ENCODE data around the gene MRPL53.
A peak's percentile ranks its signal among the peaks of the same experiment; 100 is the strongest.
"Not testable (repeated sequence)": the region's sequence is repeated elsewhere in the genome, so short reads cannot be mapped to it uniquely, and the experiment has no call there.

The MRPL53 gene

DNA sequence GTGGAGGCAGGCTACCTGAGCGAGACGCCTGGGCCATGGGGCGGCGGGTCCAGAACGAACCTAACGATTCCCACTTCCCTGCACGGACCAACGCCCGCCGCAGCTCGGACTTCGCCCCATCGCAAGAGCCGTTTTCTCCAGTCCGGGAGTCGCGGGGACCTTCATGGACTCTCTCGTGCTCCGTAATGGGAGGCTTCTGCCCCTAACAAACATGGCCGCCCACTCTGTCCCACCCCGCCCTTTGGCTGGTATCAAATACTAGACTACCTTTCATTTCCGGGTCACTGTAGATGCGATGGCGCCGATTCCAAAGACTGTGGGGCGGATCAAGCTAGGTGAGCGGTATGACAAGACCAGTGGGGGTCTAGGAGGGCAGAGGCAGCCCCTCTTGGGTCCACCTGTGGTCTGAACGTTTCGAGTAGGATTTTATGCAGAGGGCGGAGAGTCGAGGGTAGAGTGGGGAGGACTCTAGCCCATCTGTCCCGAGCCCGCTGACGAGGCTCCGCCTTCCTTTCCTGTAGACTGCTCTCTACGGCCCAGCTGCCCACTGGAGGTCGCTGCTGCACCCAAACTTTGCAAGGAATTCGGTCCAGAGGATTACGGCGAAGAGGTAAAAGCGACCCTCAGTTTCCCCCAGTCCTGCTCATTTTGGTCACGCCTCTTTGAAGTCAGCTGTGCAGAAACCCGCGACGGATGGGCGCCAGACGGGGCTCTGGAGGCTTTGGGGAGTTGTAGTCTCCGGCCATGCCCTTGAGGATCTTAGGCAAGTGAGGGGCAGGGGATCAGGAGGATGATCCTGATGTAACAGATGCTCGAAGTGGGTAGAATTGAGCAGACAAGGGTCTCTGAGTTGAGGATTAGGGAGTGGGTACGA is 10.6 kb upstream of the MRPL53 start, which contains the start of the genes CCDC142 and TTC31:
CCDC142 (minus strand) TSS at position 198 of the 874 bp plus-strand sequence; CDS start at position 37, 161 bp downstream.
TTC31 (plus strand) TSS at position 281 of the 874 bp plus-strand sequence; CDS start at position 296, 15 bp downstream.
- peak; percentile 85 to 93 (median 93) for DNase-seq (ENCODE audit: low read depth in 3 of 3)

DNA sequence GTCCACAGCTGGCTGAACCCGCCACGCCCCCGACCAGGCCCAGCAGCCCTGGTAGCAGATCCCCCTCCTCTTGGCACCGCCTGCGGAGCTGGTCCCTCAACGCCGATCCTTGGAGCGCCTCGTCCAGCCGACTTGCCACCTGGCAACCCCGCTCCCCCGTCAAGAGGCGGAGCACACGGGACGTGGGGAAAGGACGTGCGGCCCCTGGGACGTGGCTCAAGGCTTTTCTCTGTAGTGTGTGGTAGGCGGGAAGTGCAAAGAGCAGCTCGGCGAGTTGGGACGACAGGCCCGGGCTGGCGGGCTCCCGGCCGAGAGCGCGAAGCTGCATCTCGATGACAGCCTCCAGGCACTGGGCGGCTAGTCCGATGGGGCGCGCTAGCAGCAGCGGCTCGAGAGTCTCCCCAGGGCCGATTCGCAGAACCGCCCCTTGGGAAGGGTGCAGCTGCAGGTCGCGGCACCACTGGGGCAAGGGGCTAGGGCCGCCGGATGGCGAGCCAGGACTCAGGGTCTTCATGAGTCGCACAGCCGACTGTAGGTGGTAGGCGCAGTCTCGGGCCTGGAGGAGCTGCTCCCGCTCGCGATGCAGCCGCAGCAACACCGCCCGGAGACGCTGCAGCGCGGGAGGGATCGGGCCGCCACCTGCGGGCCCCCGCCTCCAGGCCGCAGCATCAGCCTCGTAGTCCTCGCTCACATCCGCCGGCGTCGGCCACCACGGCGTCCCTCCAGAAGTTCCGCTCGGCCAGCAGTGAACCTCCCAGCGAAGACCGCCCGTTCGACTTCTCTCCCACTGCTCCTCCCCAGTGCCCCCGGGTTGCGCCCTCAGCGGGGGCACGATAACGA is 9.7 kb upstream of the MRPL53 start:
- DNase-seq (ENCODE audit: low read depth in 3 of 3), result peak in 1 of 3 experiments; percentile 56

DNA sequence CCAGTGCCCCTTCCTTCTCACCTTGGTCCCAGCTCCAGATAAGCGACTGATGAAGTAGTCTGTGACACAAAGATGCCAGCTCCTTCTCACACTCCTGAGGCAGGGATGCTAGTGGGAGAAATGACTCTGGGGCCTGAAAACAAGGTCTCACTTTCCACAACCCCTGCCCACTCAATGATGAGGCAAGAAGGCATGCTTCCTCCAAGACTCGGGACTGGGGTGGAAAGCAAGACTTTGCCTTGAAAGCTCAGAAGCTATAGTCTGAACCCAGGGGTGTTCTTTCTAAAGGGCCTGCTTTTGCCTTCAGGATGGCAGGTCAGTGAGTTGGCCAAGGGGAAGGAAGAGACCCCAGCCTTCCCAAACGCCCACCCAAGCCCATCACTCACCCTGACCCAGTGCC is 9.0 kb upstream of the MRPL53 start:
- DNase-seq (ENCODE audit: low read depth in 3 of 3), result no peak

DNA sequence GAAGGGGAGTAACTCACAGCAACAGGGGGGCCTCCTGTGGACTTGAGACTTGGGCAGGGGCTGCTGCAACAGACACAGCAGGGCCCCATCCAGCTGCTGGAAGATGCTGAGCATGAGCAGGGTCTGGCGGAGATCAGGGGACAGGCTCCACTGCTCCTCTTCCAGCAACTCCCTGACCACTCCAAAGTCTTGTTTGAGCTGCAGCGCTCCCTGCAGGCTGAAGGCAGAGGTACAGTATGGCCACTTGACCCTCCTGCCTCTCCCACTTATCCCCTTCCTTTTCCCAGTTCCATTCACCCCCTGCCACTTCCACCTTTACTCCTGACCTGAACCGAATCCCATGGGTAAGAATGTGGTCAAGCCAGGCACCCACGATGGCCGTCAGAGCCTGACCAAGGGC is 2.4 kb upstream of the MRPL53 start:
- no peak for DNase-seq (ENCODE audit: low read depth in 3 of 3)

DNA sequence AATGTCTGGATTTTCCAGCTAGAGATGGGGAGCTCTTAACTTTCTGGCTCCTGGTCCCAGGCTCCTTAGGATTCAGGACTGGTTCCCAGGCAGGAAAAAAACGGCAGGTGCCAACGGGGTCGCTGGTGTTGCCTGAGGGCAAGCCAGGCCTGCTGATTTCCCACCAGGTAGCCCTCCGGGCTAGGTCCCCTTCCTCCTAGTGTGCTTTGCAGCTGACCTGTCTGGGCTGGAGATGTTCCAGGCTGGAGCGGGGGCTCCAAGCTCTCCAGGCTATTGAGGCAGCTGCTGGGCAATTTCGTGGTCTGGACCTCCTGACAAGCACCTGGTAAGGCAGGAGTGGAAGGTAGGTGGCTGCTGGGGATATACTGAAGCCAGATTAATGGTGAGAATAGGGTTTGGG is 2.0 kb upstream of the MRPL53 start:
- DNase-seq (ENCODE audit: low read depth in 3 of 3), result no peak

DNA sequence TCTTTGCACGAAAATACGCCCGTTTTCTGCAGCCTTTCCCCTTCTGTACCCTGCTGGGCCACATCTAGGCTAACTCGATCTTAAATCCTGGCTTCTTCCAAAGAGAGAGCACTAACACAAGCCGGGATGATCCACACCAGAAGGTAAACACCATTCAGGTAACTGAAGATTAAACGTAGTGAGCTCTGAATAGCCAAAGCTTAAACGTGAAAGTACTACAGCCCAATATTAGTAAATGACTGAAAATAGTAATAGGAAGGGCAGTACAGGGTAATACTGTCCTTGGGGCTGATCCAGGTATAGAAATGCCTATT is 422 bp upstream of the MRPL53 start:
- DNase-seq (ENCODE audit: low read depth in 3 of 3), result no peak

DNA sequence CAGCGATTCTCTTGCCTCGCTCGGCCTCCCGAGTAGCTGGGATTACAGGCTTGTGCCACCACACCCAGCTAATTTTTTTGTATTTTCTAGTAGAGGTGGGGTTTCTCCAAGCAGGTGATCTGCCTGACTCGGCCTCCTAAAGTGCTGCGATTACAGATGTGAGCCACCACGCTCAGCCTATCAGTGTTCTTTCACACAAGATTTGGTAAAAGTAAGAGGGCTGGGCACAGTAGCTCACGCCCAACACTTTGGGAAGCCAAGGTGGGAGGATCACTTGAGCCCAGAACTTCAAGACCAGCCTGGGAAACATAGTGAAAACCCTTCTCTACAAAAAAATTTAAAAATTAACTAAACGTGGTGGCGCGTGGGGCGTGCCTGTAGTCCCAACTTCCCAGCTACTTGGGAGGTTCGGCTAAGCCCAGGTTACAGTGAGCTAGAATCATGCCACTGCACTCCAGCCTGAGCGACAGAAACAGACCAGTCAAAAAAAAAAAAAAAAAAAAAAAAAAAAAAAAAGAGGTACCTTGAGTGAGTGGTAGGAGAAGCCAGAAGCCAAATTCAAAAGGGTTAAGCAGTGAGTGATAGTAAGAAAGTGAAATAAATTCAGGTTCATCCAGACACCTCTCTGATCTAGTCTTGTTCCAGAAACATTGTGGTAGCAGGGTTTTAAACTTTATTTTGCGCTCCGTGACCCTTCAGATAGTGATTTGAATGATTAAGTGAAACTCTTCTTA is 981 bp downstream of the MRPL53 start:
- DNase-seq (ENCODE audit: low read depth in 3 of 3), result no peak

DNA sequence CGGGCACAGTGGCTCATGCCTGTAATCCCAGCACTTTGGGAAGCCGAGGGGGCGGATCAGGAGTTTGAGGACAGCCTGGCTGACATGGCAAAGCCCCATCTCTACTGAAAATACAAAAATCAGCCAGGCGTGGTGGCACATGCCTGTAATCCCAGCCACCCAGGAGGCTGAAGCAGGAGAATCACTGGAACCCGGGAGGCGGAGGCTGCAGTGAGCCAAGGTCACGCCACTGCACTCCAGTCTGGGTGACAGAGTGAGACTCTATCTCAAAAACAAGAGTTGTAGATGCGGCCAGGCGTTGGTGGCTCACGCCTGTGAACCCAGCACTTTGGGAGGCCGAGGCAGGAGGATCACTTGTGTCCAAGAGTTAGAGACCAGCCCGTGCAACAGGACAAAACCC is 1.7 kb downstream of the MRPL53 start:
- DNase-seq (ENCODE audit: low read depth in 3 of 3), result not testable (repeated sequence)

DNA sequence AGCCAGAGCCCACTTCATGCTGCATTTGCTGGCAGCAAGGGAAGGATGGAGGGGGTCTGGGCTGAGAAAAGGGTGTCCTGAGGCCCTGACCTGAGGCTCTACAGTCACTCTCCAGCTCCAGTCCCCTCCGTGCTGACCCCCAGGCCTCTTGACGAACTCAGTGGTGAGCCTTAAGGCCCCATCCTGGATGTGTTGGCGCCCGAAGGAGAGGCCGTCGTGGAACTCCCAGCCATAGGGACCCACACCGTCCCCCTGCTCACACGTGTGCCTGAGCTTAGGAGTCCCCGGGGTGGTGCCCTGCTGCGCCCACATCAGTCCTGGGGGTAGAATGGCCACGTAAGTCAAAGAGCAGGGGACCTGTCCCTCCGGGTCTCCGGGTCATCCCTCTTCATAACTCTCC is 8.1 kb downstream of the MRPL53 start:
- DNase-seq (ENCODE audit: low read depth in 3 of 3), result no peak

DNA sequence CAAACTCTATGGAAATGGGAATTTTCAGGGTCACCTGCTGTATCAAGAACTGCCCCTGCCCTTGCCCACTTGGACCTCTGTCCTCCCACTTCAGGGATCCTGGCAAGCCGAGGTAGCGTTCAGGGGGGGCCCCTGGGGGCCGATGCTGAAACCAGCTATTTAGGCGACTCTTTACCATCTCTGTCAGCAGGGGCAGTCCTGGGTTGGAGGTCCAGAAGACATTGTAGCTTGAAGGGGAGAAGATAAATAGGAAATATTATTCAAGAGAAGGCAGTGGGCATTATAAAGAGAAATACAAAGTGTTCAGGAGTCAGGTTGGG is 9.7 kb downstream of the MRPL53 start:
- DNase-seq (ENCODE audit: low read depth in 3 of 3), result no peak

DNA sequence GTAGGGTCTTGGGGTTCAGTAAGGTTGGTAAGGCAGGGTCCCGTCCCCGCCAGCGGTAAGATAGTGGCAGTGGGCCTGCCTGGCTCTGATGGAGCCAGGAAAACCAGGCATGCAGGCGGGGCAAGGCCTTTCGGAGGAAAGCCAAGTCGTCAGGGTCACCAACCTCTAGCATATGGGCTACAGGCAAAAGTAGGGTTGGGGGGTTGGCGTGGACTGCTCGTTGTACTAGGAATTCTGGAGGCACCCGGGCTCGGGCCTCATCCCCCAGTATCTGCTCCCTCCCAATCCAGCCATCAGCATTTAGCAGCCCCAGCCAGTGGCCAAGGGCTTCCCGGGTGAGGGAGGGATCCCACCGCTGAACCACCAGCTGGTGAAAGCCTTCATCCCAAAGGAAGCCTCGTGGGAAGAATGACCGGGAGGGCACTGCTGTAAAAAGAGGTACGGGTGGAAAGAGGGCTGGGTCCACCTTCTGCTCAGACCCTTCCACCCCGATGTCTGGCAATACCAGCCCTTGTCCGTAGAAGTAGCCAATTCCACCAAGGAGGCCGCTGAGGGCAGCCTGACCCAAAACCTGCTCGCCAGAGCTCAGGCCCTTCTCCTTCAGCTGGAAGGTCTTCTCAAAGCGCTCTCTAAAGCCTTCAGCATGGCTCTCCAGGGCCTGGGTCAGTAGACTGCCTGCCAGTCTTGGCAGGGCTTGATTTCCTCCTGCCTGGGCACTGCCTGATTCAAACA is 10.3 kb downstream of the MRPL53 start:
- DNase-seq (ENCODE audit: low read depth in 3 of 3), result no peak

DNA sequence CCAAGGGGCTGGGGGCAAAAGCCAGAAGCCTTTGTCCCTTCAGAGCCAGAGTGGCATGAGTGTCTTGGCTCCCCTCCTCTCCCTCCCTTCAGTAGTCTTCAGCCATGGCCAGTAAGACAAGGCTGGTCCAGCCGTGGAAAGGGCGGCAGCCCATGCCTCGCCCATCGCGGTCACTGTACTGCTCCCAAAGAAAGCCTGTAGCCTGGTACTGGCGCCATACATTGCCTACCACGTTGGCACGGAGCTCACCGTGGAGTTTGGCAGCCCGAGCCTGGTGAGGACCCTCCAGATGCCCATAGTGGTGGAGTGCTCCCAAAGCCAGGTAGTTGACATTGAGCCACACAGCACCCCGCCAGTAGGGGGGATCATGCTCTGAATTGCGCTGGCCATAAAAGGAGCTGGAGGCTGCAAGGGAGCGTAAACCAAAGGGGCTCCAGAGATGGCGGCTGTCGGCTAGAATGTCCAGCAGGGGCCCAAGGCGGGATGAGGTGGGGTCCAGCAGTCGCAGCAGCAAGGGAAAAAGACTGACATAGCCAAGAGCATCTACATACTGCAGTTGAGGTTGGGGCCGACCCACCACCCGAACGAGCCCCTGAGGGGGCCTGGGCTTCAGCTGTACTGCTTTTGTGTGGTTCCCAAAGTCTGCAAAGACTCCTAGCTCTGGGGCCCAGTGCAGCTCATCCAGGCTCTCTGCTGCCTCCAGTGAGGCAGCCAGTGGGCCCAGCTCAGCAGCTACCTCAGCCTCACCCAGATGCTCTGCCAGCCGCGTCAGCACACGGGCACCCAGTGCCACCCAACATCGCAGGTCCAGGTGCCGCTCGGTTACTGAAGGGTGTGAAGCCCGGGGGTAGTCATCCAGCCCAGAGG is 11.1 kb downstream of the MRPL53 start:
- no peak for DNase-seq (ENCODE audit: low read depth in 3 of 3)

DNA sequence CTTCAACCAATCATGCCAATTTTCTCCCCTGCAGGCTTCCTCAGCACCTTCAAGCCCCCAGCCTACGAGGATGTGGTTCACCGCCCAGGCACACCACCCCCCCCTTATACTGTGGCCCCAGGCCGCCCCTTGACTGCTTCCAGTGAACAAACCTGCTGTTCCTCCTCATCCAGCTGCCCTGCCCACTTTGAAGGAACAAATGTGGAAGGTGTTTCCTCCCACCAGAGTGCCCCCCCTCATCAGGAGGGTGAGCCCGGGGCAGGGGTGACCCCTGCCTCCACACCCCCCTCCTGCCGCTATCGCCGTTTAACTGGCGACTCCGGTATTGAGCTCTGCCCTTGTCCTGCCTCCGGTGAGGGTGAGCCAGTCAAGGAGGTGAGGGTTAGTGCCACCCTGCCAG is 12.3 kb downstream of the MRPL53 start:
- not testable (repeated sequence) for DNase-seq (ENCODE audit: low read depth in 3 of 3)

DNA sequence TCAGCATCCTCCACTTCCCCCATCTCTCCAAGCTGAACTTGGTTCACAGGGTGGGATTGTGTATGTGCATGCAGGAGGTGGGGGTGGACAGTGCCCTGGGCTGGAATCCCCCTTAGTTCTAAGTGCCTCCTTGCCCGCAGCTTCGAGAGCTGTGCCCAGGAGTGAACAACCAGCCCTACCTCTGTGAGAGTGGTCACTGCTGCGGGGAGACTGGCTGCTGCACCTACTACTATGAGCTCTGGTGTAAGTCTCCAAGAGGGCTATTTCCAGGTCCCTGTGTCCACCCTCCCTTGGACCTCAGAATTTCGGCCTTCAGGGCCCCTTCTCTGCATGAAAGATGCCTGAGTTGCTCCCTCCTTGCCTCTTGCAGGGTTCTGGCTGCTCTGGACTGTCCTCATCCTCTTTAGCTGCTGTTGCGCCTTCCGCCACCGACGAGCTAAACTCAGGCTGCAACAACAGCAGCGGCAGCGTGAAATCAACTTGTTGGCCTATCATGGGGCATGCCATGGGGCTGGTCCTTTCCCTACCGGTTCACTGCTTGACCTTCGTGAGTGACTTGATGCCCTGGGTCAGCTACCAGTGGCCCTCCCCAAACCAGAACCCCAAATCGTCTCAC is 12.9 kb downstream of the MRPL53 start:
- not testable (repeated sequence) for DNase-seq (ENCODE audit: low read depth in 3 of 3)

DNA sequence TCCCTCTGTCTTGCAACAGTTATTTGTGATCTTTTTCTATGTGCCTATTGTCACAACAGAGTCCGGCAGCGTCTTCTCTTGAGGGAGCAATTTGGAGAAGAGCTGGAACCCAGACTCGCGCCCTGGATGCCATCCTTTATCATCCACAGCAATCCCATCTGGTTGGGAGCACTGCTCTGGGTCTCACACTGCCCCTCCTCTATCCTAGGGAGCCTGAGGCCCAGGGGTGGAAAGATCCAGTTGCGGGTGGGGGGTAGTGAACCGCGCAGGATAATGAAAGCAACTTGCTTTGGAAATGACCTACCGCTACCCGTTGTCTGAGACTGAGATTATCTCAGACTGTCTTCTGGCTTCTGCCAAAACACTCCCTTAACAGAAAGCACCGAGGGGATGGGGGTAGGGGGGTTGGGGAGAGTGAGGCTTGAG is 13.5 kb downstream of the MRPL53 start:
- no peak for DNase-seq (ENCODE audit: low read depth in 3 of 3)

DNA sequence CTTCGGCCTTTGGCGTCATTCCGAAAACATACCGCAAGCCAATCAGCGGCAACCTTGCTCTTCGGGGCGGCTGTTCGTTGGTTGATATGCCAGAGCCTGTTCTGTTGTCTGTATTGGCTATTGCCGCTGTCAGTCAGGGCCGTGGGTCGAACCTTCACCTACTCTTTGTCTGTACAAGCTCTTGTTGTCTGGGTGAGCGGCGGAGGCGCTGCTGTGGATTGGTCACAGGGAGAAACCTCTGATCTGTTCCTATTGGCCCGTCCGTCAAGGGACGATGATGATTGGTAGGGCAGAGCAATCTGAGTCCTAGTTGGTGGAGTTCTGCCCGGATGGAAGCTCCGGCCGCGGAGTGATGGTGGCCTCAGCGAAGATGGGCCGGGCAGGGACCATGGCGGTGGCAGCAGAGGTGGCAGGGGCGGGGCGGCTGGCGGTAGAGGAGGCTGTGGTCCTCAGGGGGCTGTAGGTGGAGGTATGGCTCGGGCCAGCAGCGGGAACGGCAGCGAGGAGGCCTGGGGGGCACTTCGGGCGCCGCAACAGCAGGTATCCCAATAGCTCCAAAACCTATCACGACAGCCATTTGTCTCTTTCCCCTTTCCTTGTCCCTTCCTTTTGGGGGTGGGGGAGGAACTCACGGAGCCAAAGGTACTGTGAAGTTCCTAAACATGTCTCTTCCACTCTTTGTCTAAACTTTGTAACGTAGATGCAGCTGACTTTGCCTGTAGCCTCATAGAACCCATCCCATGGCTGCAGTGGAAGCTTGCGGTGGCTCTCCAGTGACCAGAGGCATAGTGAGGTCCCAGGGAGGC is 14.1 kb downstream of the MRPL53 start, which contains the start of gene WBP1:
WBP1 (plus strand) TSS at position 307 of the 806 bp plus-strand sequence; CDS start at position 472, 165 bp downstream.
- DNase-seq (ENCODE audit: low read depth in 3 of 3), result peak; percentile 96 to 99 (median 98)

DNA sequence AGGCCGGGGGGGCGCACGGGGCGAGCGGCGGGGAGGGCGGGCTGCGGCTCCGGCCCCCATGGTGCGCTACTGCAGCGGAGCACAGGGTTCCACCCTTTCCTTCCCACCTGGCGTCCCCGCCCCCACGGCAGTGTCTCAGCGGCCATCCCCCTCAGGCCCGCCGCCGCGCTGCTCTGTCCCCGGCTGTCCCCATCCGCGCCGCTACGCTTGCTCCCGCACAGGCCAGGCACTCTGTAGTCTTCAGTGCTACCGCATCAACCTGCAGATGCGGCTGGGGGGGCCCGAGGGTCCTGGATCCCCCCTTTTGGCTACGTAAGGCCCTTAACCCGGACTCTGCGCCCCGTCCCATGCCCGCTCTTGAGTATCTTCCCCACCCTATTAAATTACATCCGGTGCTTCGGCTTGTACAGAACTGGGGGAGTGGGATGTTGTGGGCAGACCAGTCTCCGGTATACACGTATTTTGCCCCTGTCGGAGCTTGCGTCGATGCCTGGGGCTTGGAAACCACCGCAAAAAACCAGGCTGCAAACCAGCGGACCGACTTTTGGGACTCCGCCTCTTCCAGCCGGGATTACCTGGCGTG is 14.8 kb downstream of the MRPL53 start:
- peak; percentile 56 to 80 (median 60) for DNase-seq (ENCODE audit: low read depth in 3 of 3)

DNA sequence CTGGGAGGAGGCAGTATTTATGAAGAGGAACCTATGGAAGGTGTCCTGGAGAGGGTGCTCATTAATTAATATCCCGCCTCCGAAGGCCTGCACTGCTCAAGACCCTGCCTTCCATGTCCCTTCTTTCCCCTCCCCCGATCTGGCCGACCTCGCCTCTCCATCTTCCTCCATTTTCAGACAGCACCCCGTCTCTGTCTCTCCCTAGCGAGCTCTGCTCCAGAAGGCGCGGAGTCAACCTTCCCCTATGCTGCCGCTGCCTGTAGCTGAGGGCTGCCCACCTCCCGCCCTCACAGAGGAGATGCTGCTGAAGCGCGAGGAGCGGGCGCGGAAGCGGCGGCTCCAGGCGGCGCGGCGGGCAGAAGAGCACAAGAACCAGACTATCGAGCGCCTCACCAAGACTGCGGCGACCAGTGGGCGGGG is 15.3 kb downstream of the MRPL53 start:
- no peak for DNase-seq (ENCODE audit: low read depth in 3 of 3)

Data from stimulated activated CD4-positive, alpha-beta T cell treated with anti-CD3 and anti-CD28 coated beads, TNF-alpha, amount 100 ng/mL, for 24 hours (primary cell).